CD4-positive, alpha-beta T cell treated with Interleukin-17A for 4 hours (primary cell): ENCODE results near the gene SERGEF.

Experiments used
- DNase-seq: peaks from one replicate; pipeline ENCODE4 v3.0.0-alpha.2; 2020; ENCODE audit warnings: mixed read lengths

Gene SERGEF

GRCh38 chr11:17765356-17766072, 247.3 kb downstream of the SERGEF start:
- DNase-seq, result no peak

DNA sequence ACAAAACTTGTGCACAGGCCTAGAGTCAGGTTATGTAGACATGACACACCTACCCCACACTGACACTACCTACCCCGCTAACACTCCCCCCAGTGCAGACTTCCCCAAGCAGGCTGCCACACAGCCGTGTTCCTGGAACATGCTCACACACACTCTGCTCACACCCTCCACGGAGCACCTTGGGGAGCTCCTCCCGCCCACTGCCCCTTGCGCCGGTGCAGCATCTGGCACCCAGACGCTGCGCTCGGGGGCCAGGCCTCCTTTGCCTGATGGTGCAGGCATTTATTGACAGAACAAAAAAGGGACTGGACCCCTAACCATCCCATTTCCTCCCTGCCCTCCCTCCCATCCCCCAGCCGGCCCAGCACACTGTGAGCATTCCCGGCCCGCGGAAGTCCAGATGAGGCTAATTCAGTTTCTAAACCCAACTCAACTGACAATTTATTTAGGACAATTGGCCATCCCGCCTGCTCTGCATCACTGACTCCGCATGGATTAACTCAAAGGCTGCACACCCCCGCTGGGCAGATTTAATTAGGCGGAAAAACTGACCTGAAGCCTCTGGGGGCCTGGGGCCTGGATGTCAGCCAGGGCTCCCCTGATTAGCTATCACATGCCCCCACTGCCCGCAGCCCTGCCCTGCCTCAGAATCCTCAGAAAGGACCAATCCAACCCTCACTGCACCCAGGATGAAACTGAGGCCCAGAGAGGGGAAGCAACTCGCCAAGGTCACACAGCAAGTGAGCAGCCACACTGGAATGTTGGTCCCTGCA, 248.2 kb downstream of the SERGEF start:
- DNase-seq, result no peak

DNA sequence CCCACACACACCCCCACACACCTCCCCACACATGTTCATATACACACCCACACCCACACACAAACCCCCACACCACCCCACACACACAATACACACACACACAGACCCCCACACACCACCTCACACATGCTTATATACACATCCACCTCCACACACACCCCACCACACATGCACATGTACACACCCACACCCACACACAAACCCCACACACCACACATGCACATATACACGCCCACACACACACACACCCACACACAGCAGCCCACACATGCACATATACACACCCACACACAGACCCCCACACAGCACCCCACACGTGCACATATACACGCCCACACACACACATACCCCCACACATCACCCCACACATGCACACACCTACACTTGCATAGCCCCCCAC, 249.1 kb downstream of the SERGEF start:
- DNase-seq, result no peak

DNA sequence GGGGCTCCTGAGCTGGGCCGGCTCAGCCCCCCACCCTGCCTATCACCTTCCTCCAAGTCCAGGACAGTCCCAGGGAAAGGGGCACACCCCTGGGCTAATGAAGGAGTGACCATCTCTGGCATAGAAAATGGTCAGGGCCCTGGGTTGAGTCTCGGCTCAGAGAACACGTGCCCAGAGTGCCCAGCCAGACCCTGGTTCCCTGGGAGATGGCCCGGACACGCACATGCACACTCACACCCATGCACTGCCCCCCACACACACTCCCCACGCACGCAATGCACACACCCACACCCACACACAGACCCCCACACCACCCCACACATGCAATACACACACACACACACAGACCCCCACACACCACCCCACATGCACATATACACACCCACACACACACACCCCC, 249.6 kb downstream of the SERGEF start:
- DNase-seq, result no peak

DNA sequence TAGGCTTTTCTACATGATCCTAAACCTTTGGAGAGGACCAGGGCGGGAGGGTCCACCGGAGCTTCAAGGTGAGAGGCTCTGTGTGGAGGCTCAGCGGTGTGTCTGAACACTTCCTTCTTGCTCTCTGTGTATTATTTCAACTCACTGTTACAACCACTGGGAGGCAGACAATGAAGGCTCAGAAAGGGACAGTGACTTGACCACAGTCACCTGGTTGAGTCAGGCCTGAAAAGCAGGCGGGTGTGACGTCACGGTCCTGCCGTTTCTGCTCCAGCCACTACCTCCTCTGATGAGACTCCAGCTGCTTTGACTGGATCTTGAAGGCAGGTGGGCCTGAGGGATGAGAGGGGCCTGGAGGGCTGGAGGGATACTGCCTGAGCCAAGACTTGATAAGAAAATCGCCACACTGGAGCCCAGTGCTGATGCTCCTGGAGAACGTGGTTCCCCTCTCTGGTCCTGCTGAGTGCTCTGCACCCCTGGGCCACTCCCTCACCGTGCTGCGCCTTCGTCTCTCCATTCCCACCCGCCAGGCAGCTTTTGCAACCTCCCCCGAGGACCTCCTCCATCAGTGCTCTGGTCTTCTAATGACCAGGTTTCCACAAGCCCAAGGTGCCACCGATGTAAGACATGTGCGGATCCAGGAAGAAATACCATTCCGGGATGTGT, 250.4 kb downstream of the SERGEF start:
- no peak for DNase-seq

DNA sequence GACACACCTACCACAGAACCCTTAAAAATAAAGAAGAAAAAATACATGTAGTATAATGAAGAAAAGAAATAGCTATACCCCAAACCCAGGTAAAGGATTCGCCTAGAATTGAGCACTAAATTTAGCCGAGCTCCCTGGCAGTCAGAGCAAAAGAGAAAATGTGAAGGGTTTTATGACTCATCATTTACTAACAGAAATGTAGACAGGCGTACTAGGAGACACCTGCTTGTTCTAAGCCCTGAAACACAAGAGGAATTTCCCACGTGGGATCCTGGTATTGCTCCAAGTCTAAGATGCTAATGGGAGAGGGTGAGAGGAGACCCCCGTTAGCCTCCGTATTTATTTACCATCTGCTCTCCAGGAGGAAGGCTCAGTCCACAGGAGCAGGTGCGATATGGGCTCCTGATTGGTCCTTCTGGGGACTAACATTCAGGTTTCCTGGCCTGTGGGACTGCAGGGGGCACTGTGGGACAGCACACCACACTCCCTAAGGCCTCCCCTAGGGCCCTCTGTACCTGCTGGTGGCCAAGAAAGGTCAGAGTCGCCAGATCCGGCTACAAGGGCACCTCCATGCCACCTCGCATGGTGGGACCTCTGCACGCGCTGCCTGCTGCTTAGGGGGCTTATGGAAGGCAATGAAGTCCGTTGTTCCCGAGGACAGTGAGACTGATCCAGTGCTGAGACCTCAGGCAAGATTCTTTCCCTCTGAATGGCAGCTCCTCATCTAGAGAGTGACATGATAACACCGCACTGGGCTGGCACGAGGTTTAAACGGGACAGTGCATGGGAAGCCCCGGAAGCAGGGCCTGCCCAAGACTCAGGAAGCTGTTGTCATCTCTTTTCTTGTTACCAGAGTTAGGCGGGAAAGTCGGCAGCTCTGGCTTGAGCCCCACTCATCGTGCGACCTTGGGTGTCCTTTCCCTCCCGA, 252.5 kb downstream of the SERGEF start:
- no peak for DNase-seq

- DNase-seq, result no peak
Measured at GRCh38 chr11:17755891-17756290, 257.0 kb downstream of the SERGEF start.

DNA sequence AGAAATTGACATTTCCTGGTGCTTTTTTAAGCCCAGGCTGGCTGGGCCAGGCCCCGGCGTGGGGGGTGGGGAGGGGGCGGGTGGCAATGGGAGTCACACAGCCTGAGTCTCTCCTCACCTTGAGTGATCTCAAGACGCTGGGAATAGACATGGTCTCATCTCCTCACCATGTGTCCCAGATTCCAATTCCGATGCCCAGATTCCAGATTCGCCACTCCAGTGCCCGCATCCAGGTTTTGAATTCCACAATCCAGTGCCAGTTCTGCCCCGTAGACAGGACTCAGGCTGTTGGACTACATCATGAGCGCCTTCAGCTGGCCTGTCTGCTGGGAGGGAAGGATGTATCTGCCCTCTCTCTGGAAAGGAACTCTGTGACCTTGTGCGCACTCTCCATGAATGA, 259.2 kb downstream of the SERGEF start:
- DNase-seq, result no peak

- DNase-seq, result no peak
Measured at GRCh38 chr11:17753153-17753552, 259.7 kb downstream of the SERGEF start.

- no peak for DNase-seq
Measured at GRCh38 chr11:17752144-17752543, 260.7 kb downstream of the SERGEF start.

DNA sequence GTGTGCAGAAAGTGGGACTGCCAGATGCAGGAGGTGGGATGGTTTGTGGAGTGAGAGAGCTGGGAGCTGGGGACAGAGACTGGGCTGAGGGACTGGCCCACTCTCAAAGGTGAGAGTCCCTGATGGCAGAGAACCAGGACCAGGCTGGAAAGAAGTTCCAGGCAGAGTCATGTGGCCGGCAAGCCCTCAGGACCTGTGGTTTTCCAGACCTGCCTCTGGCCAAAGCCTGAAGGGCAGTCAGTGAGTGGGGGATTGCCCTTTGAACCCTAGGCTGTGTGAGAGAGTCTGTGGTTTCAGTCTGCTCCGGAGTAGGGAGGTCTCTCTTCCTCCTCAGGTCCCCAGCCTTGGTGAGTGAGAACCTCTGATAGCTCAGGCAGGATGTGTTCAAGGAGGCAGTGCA, 261.3 kb downstream of the SERGEF start:
- DNase-seq, result no peak

GRCh38 chr11:17750801-17751165, 262.1 kb downstream of the SERGEF start:
- DNase-seq, result no peak

DNA sequence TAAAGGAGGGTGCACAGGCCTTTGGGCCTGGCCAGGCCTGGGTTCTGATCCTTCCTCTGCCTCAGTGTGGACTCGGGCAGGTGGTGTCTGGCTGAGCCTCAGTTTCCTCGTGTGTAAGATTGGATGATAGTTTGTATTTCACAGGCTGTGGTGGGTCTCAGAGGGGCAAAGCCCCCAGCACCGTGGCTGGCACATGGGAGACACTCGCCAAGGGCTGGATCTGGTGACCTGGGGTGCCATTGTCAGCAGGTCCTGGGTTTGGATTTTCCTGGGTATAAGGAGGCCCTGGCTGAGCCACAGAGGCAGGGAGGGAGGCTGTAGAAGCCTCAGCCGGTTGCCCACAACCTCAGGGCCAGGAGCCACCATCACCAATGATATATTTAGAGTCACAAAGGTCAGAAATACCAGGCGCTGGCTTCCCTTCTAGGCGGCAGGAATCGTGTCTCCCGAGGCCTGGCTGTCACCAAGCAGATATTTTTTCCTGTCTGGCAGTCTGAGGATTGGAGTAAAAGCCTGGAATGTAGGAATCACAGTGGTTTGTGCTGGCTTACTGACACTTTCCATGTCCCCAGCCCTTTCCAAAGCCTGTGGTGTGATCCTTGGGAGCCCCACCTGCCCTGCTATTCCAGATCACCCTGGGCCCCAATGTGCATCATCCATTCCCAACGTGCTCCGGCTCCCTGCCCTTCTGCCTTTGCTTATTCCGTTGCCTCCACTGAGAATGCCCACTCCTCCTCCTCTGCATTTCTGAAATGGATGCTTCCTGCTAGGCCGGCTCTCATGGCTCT, 262.6 kb downstream of the SERGEF start:
- no peak for DNase-seq

DNA sequence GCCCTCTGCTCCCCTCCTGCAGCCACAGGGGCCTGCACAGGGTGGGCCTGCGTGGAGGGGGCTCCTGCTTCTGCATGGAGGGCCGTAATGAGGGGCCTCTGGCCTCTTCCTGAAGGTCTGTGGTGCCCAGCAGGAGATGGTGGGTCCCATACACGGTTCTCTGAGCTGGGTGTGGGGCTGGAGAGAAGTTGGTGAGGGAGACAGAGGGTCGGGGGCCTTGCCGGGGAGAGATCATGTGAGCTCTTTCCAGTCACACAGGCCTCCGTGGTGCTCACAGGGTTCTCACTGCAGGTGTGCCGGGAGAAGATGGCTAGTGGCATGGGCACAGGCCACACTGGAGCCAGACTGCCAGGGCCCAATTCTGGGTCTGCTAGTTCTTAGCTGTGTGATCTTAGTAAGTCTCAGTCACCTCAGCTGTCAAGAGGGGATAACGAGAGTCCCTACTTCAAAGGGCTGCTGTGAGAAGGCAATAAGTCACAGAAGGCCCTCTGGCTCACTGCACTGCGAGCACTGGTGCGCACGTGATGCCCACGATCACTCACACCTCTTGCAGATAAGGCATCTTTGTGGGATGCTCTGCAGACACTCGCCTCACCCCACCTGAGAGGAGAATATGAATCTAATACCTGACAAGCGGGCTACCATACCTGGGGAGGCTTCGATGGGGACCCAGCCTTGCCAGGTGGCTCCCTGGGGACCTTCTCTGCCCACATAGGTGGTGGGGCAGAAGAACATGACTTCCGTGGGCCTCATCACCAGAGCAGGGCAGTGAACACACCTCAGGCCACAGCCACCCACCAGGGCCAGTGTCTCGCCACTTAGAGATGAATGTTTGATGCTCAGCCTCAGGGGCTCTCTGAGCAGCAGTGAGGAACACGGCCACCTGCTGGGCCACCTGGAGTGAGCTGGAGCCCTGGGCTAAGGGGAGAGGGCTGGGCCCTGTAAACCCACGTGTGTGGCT, 263.8 kb downstream of the SERGEF start:
- no peak for DNase-seq

DNA sequence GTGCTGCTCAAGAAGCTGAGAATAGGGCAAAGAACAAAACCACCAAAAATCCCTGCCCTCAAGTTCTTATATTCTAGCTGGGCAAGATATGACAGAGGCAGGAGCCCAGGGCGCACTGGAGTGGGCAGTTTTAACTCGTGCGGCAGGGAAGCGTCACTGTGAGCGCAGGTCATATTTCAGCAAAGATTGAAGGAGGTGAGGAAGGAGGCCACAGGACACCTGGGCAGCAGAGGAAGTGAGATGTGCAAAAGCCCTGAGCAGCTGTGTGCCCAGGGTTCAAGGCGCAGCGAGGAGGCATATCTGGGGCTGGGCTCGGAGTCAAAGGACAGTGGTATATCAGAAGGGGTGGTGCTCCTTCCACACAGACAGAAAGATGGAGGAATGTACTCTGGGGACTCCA, 264.8 kb downstream of the SERGEF start:
- DNase-seq, result no peak

DNA sequence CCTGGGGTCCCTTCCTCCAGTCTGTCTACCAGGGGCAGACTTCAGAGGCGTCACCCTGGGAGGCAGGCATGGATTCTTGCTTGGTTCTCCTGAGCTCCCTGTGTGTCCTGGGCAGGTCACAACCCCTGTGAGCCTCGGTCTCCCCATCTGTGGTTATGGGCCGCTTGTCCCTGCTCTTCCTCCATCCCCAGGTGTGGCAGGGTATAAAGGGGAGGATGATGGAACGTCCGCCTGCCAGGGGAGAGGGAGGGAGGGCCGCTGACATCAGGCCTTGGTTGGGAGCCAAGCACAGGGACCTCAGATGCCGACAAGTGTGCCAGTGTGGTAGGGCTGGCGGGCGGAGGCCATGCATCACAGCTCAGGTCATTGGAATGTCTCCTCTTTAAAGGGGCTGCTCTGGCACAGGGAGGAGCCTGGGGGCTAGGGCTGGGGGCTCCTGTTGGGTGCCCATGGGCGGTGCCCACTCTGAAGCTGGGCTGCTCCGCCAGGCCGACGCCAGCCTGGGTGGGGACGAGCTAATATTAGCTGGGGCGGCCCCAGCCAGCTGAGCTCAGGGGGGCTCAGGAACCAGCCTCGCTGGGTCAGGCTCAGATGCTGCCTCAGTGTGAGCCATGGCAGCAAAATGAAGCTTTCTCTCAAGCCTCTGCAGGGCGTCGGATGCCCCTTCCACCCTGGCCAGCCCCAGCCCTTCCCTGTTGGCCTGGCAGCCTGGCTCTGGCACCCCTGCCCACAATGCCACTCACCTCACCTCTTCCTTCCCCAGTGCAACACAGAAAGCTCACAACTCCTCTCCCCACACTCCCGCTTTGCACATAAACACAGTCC, 265.5 kb downstream of the SERGEF start:
- no peak for DNase-seq

DNA sequence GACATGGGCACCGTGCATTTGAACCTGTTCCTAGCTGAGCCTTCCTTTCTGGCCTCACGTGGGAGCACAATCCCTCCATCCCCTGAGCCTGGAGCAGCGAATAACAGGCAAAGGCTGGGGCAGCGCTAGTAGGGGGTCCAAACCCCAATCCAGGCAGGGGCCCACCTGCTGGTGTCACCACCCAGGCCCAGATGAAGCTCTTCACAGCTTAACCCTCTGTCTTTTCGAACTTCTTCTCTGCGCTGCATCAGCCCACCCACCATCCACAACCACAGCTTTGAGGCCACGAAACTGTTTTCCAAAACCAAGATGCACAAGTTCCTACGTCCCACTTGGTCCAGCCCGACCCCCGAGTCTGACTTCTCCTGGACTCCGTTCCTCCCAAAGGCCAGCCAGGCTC, 266.8 kb downstream of the SERGEF start:
- DNase-seq, result no peak

DNA sequence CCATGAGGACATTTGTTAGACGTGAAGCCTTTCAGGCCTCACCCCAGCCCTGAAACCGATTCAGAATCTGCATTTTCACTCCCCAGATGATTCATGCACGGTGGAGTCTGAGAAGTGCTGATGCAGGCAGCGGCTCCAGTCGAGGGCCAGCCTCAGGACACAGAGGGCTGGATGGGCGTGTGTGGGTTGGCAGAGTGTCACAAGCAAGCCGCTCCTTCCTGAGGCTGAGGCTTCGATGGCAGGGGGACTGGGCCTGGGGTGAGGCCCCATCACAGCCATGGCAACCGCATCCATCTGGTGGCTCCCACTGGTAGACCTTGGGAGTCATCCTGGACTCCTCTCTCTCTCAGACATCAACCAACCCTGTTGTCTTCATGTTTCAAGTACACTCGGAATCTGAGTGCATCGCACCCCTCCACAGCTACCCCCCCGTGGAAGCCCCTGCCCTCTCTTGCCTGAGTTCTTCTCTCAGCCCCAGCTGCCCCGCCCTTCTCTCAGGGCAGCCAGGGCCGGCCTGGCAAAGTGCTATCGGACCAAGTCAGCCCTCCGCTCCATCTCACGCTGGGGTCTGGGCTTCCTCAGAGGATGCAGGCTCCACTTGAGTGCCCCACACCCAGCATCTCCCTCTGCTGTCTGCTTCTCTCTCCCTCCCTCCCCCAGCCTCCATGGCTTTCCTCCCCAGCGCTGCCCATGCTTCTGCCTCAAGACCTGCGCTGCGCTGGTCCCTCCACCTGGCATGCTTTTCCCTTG, 267.6 kb downstream of the SERGEF start:
- no peak for DNase-seq
